ENCODE measurements around the gene NUDT14.

- TF ChIP-seq POLR2AphosphoS5 (IDR thresholded peaks at IDR 0.05; ENCODE audit: borderline replicate concordance, low read depth, low read length) (no peak), EZH2 (IDR thresholded peaks at IDR 0.05) (no peak)
Measured at GRCh38 chr14:105151838-105152793, 29.0 kb downstream of the NUDT14 start.
